Renal pelvis (tissue), 4 donors: ENCODE measurements around the gene IGSF8. TPM values are rescaled to one million over a fixed set of nuclear protein-coding genes. Genes with fewer than 3 reads are reported as not detected.

ENCODE experiments used
- DNase-seq: peaks from one replicate; pipeline ENCODE4 v3.0.0-alpha.2; 2013
- polyA plus RNA-seq, 3 donors: library from polyadenylated mRNA; unstranded; fragments of 120-200 nt; gene quantifications; one replicate each; pipeline ENCODE4 v1.2.1, GENCODE V29; 2013; ENCODE audit not compliant: insufficient read length in 3 of 3

IGSF8 gene
- polyA plus RNA-seq, 3 donors = 35.0 to 40.0 (median 39.6) TPM

DNA sequence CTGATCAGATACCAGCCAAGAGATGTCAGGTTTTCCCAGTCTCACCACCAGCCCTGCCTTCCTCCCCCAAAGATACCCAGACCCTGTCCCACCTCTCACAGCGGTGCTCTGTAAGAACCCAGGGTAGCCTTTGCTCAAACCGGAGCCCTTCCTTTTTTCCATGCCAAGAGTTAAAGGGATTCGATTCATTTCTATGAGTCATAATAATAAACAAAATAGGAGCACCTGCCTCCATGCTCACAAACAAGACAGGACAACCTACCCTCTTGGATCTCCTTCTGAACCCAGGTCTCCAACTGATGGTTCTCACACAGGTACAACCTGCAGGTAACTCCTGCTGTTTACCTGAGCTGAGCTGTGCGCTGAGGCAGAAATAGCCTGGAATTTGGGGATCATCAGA lies 11.3 kb upstream of the IGSF8 start:
- DNase-seq = no peak

DNA sequence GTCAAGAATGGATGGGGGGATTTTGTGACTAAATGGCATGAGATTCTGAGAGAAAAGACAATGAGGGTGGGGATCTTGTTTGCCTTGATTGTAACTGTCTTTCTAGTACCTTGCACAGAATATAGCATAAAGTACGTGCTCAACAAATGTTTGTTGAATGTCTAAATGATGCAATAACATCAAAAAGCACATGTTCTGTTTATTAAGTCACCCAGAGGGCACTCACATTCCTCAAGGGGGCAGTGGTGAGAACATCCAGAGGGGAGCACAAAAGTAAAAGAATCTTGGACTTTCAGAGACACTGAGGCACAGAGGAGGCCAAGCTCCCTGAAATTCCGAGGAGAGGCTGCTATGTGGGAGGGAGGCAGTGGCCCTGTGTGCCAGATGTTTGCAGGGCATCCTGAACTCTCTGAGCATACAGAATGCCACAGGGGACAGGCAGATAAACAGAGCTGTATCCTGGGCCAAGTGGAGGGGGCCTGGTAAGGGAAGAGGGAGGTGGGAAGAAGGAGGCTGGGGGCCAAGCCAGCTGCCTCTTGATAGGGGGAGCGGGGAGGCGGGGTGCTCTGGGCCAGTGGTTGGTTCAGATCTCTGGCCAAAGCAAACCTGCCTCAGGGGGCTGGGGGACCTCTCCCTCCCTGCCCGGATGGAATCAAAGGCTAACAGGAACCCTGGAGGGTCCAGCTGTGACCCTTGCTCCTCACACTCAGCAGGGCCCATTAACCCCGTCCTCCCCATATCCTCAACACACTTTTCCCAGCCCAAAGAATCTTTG lies 10.7 kb upstream of the IGSF8 start:
- DNase-seq = peak; percentile 23

DNA sequence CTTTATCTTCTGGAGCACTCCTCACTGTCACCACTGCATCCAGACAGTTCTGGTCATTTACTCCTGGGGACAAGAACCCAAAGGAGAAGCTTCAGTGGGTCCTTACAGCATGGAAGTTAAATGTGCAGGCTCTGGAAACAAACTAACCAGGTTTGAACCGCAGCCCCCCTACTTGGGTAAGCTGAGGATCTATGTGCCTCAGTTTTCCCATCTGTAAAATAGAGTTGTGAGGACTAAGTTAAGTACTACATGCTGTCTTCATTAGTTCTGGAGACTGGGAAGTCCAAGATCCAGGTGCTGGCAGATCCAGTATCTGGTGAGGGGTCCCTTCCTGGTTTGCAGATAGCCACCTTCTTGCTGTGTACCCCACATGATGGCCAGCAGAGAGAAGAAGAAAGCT lies 9.1 kb upstream of the IGSF8 start:
- no peak for DNase-seq

DNA sequence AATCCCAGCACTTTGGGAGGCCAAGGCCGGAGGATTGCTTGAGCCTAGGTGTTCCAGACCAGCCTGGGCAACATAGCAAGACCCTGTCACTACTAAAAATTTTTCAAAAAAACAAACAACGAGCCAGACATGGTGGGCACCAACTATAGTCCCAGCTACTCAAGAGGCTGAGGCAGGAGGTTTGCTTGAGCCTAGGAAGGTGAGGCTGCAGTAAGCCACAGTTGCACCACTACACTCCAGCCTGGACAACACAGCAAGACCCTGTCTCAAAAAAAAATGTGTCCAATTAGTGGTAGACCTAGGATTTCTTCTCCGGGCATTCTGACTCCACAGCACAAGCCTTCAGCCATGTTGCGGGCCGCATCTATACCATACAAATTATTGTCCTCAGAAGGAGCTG lies 6.7 kb upstream of the IGSF8 start:
- no peak for DNase-seq

DNA sequence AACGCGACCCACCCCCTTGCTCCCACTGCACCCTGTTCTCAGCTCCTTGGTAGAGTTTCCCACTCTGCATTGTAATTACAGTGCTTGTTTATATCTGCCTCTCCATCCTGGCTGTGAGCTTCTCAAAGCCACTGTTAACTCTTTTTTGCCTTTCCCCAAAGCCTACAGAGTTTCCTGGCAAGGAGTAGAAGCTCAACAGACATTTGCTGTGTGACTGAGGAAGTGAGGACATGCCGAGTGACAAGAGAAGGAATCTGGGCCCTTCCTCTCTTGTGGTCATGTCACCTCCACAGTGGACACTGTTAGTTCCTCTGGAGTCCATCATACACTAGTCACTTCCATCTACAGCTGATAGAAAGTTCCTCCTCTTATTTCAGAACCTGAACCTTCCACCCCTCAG lies 6.1 kb upstream of the IGSF8 start:
- no peak for DNase-seq

DNA sequence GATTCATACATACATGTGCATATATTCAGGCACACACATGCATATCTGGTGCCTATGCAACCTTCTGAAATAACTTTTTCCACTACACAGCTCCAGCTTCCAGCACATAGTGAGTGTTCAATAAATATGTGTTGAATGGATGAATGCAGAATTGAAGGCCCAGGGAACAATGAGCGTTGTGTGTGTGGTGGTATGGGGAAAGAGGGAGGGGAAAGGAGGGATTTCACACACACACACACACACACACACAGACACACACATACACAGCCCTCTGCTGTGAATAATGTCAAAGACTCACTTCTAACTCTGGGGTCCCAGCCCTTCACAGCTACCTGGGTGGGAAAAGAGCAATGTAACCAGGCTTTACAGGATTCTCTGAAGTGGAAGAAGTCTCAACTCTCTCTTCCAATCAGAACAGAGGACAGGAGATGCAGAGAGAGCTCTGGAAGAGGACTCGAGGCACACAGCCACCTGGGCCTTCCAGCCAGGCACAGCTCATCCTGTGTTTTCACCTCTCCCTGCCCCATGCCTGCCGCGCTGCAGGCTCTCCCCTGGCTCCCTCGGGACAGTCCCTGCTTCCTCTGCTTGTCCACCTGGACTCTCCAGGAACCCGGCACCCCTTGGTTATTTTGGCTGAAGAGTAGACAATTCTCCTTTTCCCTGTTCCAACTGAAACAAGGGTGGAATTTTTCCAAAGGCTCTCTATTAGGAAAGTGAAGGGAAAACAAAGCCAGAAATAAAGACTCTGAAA lies 5.4 kb upstream of the IGSF8 start:
- no peak for DNase-seq

DNA sequence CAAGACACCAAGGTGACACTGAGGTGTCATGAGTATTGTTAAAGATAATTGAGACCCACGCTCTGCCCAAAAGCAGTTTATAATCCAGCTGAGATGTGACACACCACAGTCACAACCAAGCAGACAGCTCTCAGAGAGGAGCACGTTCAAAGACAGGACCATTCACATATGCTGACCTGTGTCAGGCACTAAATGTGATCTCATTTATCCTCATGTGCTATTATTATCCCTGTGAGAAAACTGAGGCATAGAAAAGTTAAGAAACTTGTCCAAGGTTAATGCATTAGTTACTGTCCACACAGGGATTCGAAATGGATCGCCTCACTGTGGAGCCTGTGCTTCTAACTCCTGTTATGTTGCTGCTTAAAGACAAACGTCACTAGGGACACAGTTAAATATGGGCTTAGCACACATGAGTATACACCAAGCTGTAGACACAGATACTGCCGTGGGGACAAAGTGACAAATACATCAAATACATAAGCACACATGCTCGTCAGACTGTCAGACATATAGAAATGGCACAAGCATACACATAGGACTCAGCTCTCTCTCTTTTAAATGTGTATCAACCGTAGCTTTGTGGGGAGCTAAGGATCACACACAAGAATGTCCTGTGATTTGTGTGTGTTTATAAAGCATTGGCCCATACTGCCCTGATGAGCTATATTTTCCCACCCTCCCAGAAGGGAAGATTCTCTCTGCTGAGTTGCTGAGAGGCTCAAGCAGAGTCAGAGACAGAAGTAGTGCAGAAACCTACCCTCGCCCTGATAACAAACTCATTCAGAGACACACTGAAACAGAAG lies 3.5 kb upstream of the IGSF8 start:
- peak; percentile 40 for DNase-seq

DNA sequence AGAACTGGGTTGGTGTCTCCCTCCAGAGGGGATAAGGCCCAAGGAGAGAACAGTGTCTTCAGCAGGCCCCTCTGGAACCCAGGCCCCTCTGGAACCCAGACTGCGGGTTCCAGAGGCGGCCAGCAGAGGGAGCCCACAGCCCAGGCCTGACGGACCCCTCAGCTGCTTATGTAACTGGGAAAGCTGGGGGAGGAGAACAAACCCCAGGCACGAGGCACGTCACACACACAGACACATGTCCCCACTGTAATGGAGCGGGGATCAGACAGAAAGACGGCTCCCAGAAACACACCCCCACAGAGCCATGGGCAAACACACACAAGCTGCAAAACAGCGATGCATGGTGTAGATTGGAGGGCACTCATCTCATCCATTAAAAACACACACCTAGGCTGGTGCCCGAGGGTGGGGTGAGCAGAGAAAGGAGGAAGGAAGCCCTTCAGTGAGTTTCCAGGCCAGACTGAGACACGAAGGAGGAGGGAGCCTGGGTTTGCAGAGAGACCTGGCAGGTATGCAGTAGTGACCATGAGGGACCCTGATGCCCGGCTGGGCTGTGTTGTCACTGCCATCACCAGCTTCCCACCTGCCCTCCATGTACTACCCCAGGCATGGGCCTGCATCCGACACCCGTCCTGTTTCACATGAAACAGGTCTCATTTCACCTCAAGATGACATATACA lies 2.8 kb upstream of the IGSF8 start:
- peak; percentile 82 for DNase-seq

DNA sequence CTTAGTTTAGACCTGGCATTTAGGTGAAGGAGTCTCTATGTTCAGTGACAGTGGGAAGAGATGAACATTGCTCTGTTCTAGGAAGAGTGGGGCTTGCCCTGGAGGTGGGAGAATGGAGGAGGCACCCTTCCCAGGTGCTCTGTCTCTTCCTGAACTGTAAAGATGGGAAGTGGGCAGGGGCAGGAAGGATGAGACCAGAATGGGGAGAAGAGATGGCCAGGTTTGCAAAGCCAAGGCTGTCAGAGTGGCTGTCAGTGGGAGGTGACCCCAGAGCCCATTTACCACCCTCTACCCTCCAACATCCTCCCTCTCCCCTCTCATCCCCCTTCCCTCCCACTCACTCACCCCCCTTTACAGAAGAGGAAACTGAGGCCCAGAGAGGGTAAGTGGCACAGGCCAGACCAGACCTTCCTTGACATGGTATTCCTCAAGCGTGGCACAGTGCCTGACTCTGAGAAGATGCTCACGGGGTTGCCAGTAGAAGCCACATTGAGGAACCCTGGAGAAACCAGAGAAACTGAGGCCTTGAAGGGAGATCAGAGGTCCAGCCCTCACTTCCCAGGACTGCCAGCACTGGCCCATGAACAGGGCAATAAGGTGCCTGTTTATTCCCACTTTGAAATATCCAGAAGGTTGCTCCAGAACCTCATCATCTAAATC lies 1.4 kb upstream of the IGSF8 start:
- no peak for DNase-seq

DNA sequence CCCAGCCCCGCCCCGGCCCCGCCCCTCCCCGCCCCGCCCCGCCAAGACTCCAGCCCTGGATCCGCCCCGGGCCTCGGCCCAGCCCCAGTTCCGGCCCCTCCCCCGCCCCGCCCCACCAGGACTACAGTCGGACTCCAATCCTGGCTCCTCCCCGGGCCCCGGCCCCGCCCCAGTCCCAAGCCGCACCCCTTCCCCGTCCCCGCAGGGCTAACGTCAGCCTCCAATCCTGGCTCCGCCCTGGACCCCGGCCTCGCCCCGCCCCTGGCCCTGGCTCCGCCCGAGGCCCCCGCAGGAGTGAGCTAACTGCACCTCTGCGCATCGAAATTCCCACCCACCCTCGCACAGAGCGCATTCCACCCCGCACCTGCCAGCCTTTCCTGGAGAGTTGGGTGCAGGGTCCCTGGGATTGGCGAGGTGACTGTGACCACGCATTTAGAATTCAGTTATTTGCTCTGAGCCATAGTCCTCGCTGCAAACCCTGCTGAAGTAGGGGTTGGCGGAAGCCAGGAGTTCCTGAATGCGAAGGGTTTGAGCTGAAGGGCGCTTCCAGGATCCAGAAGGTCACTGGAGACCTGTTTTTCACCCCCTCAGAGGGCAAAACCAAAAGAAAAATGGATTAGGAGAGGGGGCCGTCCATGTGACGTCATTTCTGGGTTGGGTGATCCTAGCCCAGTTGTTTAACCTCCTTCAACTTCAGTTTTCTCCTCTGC lies 588 bp upstream of the IGSF8 start:
- DNase-seq = peak; percentile 95

DNA sequence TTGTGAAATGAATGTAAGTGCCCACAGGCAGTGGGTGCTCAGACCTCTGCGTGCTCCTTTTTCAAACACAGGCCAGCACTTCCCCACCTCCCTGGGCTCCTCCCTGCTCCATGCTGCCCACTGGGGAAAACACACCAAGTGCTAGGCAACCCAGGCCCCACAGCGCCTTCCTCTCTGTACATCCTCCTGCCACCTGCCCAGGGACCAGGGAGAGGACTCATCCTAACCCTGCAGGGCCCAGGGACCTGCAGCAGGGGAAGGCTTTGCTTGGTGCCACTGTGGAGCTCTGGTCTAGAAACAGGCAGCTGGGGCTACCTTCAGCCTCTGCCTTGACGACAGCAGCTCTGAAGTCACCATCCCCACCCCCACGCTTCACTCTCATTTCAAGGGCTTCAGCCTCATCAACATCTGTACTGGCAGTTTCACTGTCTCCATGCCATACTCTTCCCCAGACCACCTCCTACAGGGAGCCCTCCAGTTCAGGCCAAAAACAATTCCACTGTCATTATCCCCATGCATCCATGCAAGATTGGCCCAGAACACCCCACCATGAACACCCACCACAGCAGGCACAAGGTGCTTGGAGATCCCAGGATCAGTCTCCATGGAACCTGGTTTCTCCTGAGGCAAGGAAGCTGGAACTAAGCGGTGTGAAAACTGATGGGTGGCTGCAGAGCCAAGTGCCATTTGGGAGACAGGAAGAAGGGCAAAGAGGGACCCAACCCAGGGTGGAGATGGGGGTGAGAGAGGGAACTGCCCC lies 1.1 kb downstream of the IGSF8 start:
- DNase-seq = no peak

DNA sequence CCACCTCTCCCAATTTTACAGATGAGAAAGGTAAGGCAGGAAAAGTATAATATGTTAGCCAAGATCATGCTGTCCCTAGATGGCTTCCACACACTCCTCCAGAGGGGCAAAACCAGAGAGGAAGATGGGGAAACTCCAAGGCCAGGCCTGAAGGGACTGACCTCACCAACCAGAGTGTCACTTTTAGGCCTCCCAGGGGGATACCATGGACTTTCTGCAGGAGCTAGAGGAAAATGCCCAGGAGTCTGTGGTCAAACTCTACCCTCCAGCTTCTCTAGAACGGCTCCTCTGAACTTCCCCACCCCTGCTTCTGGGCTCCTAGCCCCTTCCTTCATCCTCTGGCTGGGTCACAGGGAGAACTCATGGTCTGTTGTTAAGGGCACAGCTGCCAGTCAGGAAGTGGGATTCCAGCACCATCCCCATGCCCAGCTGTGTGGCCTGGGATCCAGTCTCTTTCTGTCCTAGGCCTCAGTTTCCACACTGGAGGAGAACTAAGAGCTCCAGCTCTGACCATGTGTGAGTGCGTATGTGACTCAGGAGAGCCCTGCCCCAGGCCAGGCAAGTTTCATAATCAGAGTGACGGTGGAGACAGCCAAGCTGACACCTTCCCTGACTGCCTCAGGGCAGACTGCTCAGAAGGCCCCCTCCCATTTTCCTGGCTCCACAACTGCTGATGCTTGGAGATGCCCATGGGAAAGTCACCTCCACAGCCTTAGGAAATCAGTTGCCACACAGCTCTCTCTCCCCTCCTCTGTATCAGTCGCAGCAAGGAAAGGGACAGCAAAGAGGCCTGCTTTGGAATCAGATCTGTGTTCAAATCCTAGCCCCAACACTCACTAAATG lies 1.9 kb downstream of the IGSF8 start:
- no peak for DNase-seq

DNA sequence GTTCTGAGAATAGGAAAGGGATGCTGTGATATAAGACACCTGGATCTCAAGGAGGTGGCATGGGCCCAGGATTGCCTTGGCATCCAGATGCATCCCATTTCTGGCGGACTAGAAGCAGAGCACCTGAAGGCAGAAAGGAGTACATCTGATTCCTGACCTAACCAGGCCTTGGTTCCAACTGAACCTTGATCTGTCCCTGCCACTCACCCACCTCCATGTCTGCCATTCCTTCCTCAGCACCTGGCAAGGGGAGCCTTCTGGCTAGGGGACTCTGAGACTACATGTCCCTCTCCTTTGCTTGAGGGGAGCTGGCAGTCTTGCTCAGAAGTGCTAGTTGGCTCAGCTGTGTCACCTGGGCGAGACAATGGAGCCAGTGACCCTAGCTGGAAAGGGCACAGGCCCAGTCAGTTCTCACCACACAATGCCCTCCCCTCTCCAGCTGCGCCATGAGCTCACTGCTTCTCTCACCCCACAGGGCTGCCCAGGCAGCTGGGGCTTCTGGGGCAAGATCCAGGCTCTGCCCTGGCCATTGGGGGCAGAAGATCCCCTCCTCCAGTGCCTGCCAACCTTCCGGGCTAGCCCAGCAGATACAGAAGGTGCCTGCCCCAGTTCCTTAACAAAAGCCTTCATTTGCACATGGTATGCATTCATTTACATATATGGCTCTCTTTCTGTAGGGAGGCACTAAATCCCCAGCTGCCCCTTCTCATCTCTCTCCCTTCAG lies 2.9 kb downstream of the IGSF8 start:
- DNase-seq = no peak

DNA sequence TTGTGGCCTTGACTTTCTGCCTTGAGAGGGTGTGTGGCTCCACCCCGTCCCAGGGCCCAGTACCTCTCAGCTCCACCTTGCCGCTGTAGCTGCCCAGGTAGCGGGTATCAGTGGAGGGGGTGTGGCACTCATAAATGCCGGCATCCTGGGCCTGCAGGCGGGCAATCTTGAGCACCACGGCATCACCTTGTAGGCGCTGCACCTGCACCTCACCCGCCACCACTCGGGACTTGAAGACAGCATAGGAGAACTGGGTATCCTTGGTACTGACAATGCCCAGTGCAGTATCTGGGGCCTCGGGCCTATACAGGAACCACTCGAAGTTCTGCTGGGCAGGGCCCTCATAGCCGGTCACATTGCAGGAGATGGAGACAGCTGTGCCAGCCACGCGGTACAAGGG lies 3.6 kb downstream of the IGSF8 start:
- no peak for DNase-seq

DNA sequence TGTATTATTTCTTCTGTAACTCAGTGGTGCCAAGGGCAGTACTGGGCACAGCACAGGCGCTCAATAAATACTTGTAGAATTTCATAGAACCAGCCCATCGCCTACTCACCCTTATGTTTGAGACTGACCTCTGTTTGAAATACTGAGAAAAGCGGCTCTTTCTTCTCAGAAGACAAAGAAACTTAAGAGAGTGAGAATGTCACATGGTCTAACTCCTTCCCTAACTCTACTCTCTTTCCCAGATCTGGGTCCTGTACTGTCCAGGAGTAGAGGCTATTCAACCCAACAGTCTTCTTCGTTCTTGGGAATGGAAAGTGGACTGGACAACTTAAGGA lies 4.2 kb downstream of the IGSF8 start:
- no peak for DNase-seq

DNA sequence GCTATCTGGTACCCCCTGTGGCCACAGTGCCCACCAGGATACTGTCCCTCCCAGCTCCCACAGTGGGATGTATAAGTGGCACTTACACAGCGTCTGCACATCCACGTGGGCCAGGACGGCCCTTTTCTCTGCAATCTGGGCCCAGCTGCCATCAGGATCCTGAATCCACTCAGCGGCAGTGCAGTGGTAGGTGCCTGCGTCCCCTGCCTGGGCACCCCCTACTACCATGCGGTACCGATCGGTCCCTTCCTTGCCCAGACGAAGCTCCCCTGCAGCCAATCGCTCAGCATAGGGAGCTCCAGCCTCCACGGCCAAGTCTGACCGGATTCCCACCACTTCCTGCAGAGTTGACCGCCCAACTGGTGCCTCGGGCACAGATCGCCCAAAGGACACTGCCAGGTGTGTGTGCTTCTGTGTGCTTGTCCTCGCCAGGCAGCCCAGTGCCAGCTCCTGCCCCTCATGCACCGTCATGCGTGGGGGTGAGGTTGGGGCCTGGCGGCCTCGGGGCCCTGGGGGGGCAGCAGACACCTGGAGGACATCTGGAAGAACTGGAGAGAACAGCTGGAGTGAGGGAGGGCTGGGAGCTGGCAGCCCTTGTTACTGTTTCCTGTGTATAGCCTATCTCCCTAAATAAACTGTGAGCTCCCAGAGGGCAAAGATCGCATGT lies 4.7 kb downstream of the IGSF8 start:
- no peak for DNase-seq

DNA sequence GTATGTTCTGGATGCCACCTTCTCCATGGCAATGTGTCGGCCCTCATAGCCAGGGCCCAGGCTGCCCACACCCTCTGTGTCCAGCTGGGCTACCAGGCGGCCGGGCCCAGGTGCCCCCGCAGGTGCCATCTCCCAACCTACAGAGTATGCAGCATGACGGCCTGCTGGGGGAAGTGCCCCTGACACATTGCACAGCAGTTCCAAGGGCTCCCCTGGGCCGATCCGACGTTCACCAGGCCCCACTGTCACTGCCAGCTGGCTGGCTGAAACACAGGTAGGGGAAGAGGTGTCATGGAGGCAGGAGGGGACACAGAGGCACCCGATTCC lies 5.4 kb downstream of the IGSF8 start:
- DNase-seq = no peak
